H1 (cell line): ENCODE measurements around the gene OR2AE1. TPM values are rescaled to one million over a fixed set of nuclear protein-coding genes. Genes with fewer than 3 reads are reported as not detected.

Source experiments
- BRCA1 ChIP-seq: IDR thresholded peaks from 2 replicates; pipeline ENCODE4 v1.6.1; 2012; ENCODE audit warnings: low read depth, low read length, improper control_type of control experiment
- CHD1 ChIP-seq: IDR thresholded peaks from 2 replicates; pipeline ENCODE4 v1.6.1; 2012; ENCODE audit warnings: low read depth, low read length, improper control_type of control experiment
- CHD7 ChIP-seq: fragments of 300-600 bp; sonication (generic); IDR thresholded peaks from 2 replicates; pipeline ENCODE4 v1.7.1; 2012; ENCODE audit warnings: low read length, moderate library complexity, mild to moderate bottlenecking, inconsistent platforms; ENCODE audit not compliant: insufficient replicate concordance
- EGR1 ChIP-seq: IDR thresholded peaks from 2 replicates; pipeline ENCODE4 v1.6.1; 2011; ENCODE audit warnings: low read depth, low read length, borderline replicate concordance
- HDAC6 ChIP-seq: IDR thresholded peaks from one replicate; pipeline ENCODE4 v1.7.1; 2012; ENCODE audit warnings: low read depth, mild to moderate bottlenecking, inconsistent platforms, low read length, moderate library complexity
- NRF1 ChIP-seq: IDR thresholded peaks from 2 replicates; pipeline ENCODE4 v1.6.1; 2011; ENCODE audit warnings: mild to moderate bottlenecking, low read depth, low read length, improper control_type of control experiment
- POU5F1 ChIP-seq: IDR thresholded peaks from 2 replicates; pipeline ENCODE4 v1.6.1; 2011; ENCODE audit warnings: low read depth, mild to moderate bottlenecking, low read length, moderate library complexity
- RBBP5 ChIP-seq: IDR thresholded peaks from 2 replicates; pipeline ENCODE4 v1.7.1; 2012; ENCODE audit warnings: low read depth, mild to moderate bottlenecking, inconsistent platforms, low read length, moderate library complexity, borderline replicate concordance
- TCF12 ChIP-seq: IDR thresholded peaks from 2 replicates; pipeline ENCODE4 v1.6.1; 2011; ENCODE audit warnings: low read depth, mild to moderate bottlenecking, low read length
- polyA plus RNA-seq, 7 experiments: library from polyadenylated mRNA; depleted of rRNA in 3 of 7; stranded (reverse) in 5 of 7; unstranded in 2 of 7; fragments of >200 nt in 5 of 7; fragments of 200-250 nt in 2 of 7; gene quantifications; 1 replicate in 5 of 7; 2 replicates in 1 of 7; 4 replicates in 1 of 7; pipeline versions ENCODE4 v1.2.1 to v1.2.3, GENCODE V29; 2011 to 2013; ENCODE audit warnings: missing spikeins in 2 of 7, mixed read lengths in 2 of 7
- total RNA-seq: library from RNA; stranded (reverse); fragmentation: NEBNext Ultra II Directional; extraction: Animal tissue kit (Norgen Biotek cat#: 25700); gene quantifications from 2 replicates; pipeline ENCODE4 v1.2.1, GENCODE V29; 2021
- TF ChIP-seq, protein P1 (sequence below): IDR thresholded peaks from 2 replicates; pipeline ENCODE4 v1.6.1; 2011; ENCODE audit warnings: low read depth, mild to moderate bottlenecking, low read length; ENCODE audit not compliant: insufficient read depth

OR2AE1 gene
- total and polyA plus RNA-seq, 2 of the 8 experiments (the other 6 are each of a cell fraction or from before 2014, with no cell fraction given), result not detected

DNA sequence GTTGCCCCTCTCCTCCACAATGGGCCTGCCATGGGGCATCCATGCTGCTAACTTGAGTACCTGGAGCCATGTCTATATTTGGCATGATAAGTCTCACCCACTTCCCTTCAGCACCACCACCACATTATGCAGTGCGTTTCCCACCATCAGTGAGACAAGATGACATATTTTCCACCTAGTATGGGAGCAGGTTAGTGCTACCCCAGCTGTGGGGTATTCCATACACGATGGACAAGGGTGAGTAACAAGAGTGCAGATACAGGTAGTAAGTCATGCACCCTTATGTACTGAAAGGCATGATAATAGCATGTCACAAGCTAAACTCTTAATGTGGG, 21.2 kb upstream of the OR2AE1 start (continued):
- no peak for TF ChIP-seq CHD7
- TF ChIP-seq, protein P1, sequence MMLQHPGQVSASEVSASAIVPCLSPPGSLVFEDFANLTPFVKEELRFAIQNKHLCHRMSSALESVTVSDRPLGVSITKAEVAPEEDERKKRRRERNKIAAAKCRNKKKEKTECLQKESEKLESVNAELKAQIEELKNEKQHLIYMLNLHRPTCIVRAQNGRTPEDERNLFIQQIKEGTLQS, result no peak
- TF ChIP-seq BRCA1, result no peak
- no peak for TF ChIP-seq NRF1
- TF ChIP-seq TCF12, result no peak
- TF ChIP-seq RBBP5, result no peak
- no peak for TF ChIP-seq POU5F1
- no peak for TF ChIP-seq HDAC6
- TF ChIP-seq EGR1, result no peak
- TF ChIP-seq CHD1, result no peak
